Natural killer cell (primary cell): Measurements from ENCODE around the gene PSG5. TPM values are rescaled to one million over a fixed set of nuclear protein-coding genes. Genes with fewer than 3 reads are reported as not detected.
"Not testable (repeated sequence)": the region's sequence is repeated elsewhere in the genome, so short reads cannot be mapped to it uniquely, and the experiment has no call there.

ENCODE experiments used
- ATAC-seq, 3 donors: fragments of 150-1000 bp in 2 of 3; fragments of 200-7000 bp in 1 of 3; cut with Tn5 transposase; 1 replicate in 1 of 3; 2 replicates in 2 of 3; pipeline ENCODE4 v1.10.0; 2021; ENCODE audit warnings: mild to moderate bottlenecking in 2 of 3, moderate library complexity in 2 of 3
- DNase-seq, 2 donors: peaks; one replicate each; pipeline versions ENCODE4 v3.0.0 to v3.0.0-alpha.2; 2013 to 2021; ENCODE audit warnings: mixed read lengths in 1 of 2
- H3K27ac ChIP-seq: one replicate; pipeline ENCODE4 v1.5.1; 2013; ENCODE audit warnings: mild to moderate bottlenecking, low read length
- H3K27me3 ChIP-seq: one replicate; pipeline ENCODE4 v1.6.1; 2013; ENCODE audit warnings: low read length; ENCODE audit not compliant: control insufficient read depth, insufficient read depth
- H3K36me3 ChIP-seq: one replicate; pipeline ENCODE4 v1.6.1; 2013; ENCODE audit warnings: low read length; ENCODE audit not compliant: control insufficient read depth, insufficient read depth
- H3K4me1 ChIP-seq: one replicate; pipeline ENCODE4 v1.6.1; 2013; ENCODE audit warnings: low read length; ENCODE audit not compliant: control insufficient read depth, insufficient read depth
- H3K4me3 ChIP-seq: one replicate; pipeline ENCODE4 v1.5.1; 2013; ENCODE audit warnings: low read length
- H3K9me3 ChIP-seq: one replicate; pipeline ENCODE4 v1.6.1; 2013; ENCODE audit warnings: low read length; ENCODE audit not compliant: control insufficient read depth, insufficient read depth
- H3K27ac Mint-ChIP-seq, 2 donors: one replicate each; pipeline ENCODE4 v1.8.0; 2022; ENCODE audit warnings: mild to moderate bottlenecking in 2 of 2, mixed read lengths in 2 of 2, moderate library complexity in 1 of 2
- H3K27me3 Mint-ChIP-seq, 2 donors: one replicate each; pipeline ENCODE4 v1.8.0; 2022; ENCODE audit warnings: low read depth in 2 of 2, mixed read lengths in 2 of 2
- H3K36me3 Mint-ChIP-seq: one replicate; pipeline ENCODE4 v1.8.0; 2022; ENCODE audit warnings: mixed read lengths
- H3K4me1 Mint-ChIP-seq, 2 donors: one replicate each; pipeline ENCODE4 v1.8.0; 2022; ENCODE audit warnings: mixed read lengths in 2 of 2
- H3K4me3 Mint-ChIP-seq: one replicate; pipeline ENCODE4 v1.8.0; 2022; ENCODE audit warnings: mild to moderate bottlenecking, moderate library complexity, mixed read lengths
- H3K9me3 Mint-ChIP-seq, 2 donors: one replicate each; pipeline ENCODE4 v1.8.0; 2022; ENCODE audit warnings: mixed read lengths in 2 of 2
- WGBS: methylation state at CpG from one replicate; pipeline ENCODE4 v1.1.7; 2013; ENCODE audit warnings: missing lambda C conversion rate; ENCODE audit not compliant: insufficient coverage; 5-methylcytosine and 5-hydroxymethylcytosine counted together
- intact Hi-C: fragments of 100-400 bp; cut with micrococcal nuclease; formaldehyde crosslinking; loops from one replicate; pipeline ENCODE4 v1.14.2; 2022
- total RNA-seq, 4 donors: library from RNA; stranded (reverse); fragments of 120-200 nt in 1 of 4; gene quantifications; one replicate each; pipeline versions ENCODE4 v1.2.3 to v1.2.4, GENCODE V29; 2013 to 2022
- TF ChIP-seq, protein P1 (sequence below): fragments of 200-600 bp; IDR thresholded peaks from one replicate; pipeline ENCODE4 v1.8.0; 2022; ENCODE audit warnings: antibody characterized with exemption

The PSG5 gene
- total RNA-seq, 3 donors from 2014 or later (not counting 1 experiment from before 2014, with no cell fraction given): not detected

DNA sequence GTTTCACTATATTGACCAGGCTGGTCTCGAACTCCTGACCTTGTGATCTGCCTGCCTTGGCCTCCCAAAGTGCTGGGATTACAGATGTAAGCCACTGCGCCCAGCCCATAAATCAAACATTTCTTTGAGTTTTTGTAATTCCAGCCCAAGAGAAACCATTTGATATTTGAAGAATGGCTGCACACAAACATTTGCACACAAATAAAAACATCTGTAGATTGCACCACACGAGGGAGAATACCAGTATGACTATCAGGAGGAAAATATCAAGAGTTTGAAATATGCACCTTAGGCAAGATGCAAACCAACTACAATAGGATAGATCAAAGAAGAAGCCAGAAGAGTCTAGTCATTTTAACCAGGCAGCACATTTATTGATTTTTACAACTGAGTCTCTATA lies 20.4 kb downstream of the PSG5 start:
- ATAC-seq, H3K4me1 Mint-ChIP-seq, H3K9me3 ChIP-seq, H3K36me3 ChIP-seq, intact Hi-C loops, H3K4me3 ChIP-seq, H3K9me3 Mint-ChIP-seq, H3K36me3 Mint-ChIP-seq, H3K4me1 ChIP-seq, H3K4me3 Mint-ChIP-seq, H3K27ac ChIP-seq, H3K27me3 ChIP-seq, DNase-seq, H3K27ac Mint-ChIP-seq: not testable (repeated sequence)
- 71% methylated on average over 2 of the region's 3 CpGs for WGBS
- peaks cover 11 to 46% of the 10 kb centered on the region in 2 donors for H3K27me3 Mint-ChIP-seq

DNA sequence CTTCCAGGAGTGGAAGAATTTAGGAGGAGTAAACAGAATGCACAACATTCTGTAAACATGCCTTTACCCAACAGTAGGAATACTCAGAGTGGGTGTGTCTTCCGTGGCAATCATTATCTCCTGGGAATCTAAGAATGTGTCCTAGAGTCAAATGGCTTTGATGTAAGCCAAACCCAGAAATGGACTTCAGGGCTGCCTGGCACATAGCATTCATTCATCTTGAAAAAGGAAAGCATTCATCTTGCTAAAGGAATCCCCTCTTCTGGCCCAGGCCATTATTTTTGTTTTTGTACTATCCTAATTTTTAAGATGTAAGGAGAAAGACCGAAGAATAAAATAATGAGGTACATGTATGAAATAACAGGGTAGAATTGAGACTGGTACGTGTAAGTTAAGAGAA lies 23.2 kb downstream of the PSG5 start:
- H3K27ac Mint-ChIP-seq, H3K27me3 ChIP-seq, H3K9me3 Mint-ChIP-seq, H3K4me3 ChIP-seq, H3K9me3 ChIP-seq, H3K36me3 ChIP-seq, DNase-seq, H3K4me3 Mint-ChIP-seq, H3K4me1 ChIP-seq, H3K4me1 Mint-ChIP-seq, intact Hi-C loops, H3K36me3 Mint-ChIP-seq, H3K27ac ChIP-seq, ATAC-seq: not testable (repeated sequence)
- H3K27me3 Mint-ChIP-seq: peaks cover 5 to 24% of the 10 kb centered on the region in 2 donors
- 100% methylated on average over 1 of the region's 3 CpGs for WGBS

DNA sequence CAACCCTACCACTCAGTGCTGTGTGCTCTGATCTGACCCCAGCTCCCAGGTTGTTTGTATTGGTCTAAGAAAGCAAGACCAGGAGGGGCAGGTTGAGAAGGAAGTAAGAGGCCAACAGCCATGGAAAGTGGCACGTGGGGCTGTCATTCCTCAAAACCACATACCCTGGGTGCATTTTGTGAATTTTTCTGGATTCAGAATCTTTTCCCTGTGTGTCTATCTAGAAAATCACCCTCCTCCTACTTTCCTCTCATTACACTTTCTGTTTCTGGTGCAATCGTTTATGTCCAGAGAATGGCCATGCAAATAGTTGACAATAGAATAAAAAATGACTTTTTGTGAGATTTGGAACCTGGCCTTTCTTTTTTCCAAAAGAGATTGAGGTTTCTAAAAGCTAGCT lies 24.1 kb downstream of the PSG5 start:
- H3K4me3 Mint-ChIP-seq, H3K4me1 Mint-ChIP-seq, H3K9me3 ChIP-seq, H3K36me3 Mint-ChIP-seq, H3K4me1 ChIP-seq, H3K27me3 ChIP-seq, H3K36me3 ChIP-seq, ATAC-seq, H3K9me3 Mint-ChIP-seq, H3K27ac Mint-ChIP-seq, H3K27ac ChIP-seq, DNase-seq, intact Hi-C loops, H3K4me3 ChIP-seq: not testable (repeated sequence)
- H3K27me3 Mint-ChIP-seq: peaks cover 5 to 24% of the 10 kb centered on the region in 2 donors
- 29% methylated on average over 1 of the region's 2 CpGs for WGBS

DNA sequence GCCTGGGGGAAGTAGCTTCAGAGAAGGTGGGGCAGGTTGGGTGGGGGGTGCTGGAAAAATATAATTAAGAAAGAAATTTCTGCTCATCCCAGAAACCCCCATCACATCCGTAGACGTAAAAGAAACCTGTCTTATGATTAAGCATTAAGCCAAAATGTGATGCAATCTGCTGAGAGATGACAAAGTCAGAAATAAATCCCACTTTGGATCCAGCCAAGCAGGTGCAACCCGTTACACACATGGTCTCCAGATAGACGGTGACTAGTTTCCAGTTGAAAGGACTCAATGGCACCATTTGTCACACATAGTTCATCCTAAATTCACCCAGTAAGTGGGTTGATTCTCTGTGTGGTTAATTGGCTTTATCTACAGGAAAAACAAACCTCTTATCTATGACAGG lies 34.1 kb downstream of the PSG5 start:
- Mint-ChIP-seq H3K27ac (no peak overlapping the region), H3K4me3 (no peak overlapping the region), H3K27me3 (peaks cover 0 to 6% of the 10 kb centered on the region in 2 donors), H3K4me1 (no peaks in the 10 kb centered on the region), H3K36me3 (no peaks in the 10 kb centered on the region), H3K9me3 (no peaks in the 10 kb centered on the region)
- intact Hi-C loops: no loop called here
- H3K36me3 ChIP-seq: no peaks in the 10 kb centered on the region
- ATAC-seq (no peak), DNase-seq (no peak)
- 76% methylated on average over 4 of the region's 4 CpGs for WGBS
- H3K27me3 ChIP-seq: no peaks in the 10 kb centered on the region
- TF ChIP-seq, protein P1, sequence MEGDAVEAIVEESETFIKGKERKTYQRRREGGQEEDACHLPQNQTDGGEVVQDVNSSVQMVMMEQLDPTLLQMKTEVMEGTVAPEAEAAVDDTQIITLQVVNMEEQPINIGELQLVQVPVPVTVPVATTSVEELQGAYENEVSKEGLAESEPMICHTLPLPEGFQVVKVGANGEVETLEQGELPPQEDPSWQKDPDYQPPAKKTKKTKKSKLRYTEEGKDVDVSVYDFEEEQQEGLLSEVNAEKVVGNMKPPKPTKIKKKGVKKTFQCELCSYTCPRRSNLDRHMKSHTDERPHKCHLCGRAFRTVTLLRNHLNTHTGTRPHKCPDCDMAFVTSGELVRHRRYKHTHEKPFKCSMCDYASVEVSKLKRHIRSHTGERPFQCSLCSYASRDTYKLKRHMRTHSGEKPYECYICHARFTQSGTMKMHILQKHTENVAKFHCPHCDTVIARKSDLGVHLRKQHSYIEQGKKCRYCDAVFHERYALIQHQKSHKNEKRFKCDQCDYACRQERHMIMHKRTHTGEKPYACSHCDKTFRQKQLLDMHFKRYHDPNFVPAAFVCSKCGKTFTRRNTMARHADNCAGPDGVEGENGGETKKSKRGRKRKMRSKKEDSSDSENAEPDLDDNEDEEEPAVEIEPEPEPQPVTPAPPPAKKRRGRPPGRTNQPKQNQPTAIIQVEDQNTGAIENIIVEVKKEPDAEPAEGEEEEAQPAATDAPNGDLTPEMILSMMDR: no peak
- H3K4me3 ChIP-seq: no peak overlapping the region
- H3K9me3 ChIP-seq: no peaks in the 10 kb centered on the region
- no peaks in the 10 kb centered on the region for H3K4me1 ChIP-seq
- no peak overlapping the region for H3K27ac ChIP-seq

DNA sequence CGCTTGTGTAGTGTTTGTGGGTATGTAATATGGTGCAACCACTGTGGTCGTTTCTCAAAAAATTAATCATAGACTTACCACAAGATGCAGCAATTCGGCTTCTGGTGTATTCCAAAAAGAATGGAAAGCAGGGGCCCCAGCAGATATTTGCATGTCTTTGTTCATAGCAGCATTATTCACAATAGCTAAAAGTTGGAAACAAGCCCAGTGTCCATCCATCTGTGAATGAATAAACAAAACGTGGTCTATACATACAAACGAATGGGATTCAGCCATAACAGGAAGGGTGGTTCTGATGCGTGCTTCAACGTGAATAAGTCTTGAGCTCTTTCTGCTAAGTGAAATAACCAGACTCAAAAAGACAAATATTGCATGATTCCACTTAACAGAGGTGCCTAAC lies 36.5 kb downstream of the PSG5 start:
- DNase-seq, H3K9me3 ChIP-seq, H3K36me3 Mint-ChIP-seq, H3K4me1 Mint-ChIP-seq, H3K27me3 ChIP-seq, H3K9me3 Mint-ChIP-seq, H3K4me3 Mint-ChIP-seq, H3K36me3 ChIP-seq, ATAC-seq, H3K4me3 ChIP-seq, intact Hi-C loops, H3K27ac ChIP-seq, H3K27ac Mint-ChIP-seq, H3K4me1 ChIP-seq: not testable (repeated sequence)
- WGBS: 85% methylated on average over 6 of the region's 7 CpGs
- peaks cover 12 to 15% of the 10 kb centered on the region in 2 donors for H3K27me3 Mint-ChIP-seq
